B cell (primary cell): ENCODE measurements around the gene SLC25A21. TPM values are rescaled to one million over a fixed set of nuclear protein-coding genes. Genes with fewer than 3 reads are reported as not detected.

Source experiments
- ATAC-seq: fragments of 200-7000 bp; cut with Tn5 transposase; one replicate; pipeline ENCODE4 v1.10.0; 2021; ENCODE audit warnings: low read depth, mild to moderate bottlenecking, moderate number of reproducible peaks, moderate library complexity
- CTCF ChIA-PET: fragments of 350-600 bp; sonication (Branson Sonifier 250); formaldehyde crosslinking; loops from one replicate; lab custom pipeline; 2021; ENCODE audit warnings: antibody characterized with exemption, inconsistent platforms; lab: Charles Lee
- POLR2A ChIA-PET: fragments of 350-600 bp; sonication (Branson Sonifier 250); formaldehyde crosslinking; loops from one replicate; lab custom pipeline; 2021; ENCODE audit warnings: antibody characterized with exemption; lab: Charles Lee
- DNase-seq: peaks from one replicate; pipeline ENCODE4 v3.0.0; 2013
- H2AFZ ChIP-seq: 2 replicates; pipeline ENCODE4 v1.6.1; 2012; ENCODE audit warnings: mild to moderate bottlenecking, low read depth, low read length; ENCODE audit not compliant: insufficient read depth, poor library complexity, severe bottlenecking
- H3K27ac ChIP-seq, 2 donors: 1 replicate in 1 of 2; 2 replicates in 1 of 2; pipeline ENCODE4 v1.5.1; 2012 to 2013; ENCODE audit warnings: low read length in 2 of 2, mild to moderate bottlenecking in 2 of 2, moderate library complexity in 1 of 2
- H3K27me3 ChIP-seq, 4 experiments: fragments of 200-600 bp in 1 of 4; sonication (generic) in 1 of 4; replicated peaks in 1 of 4; 1 replicate in 2 of 4; 2 replicates in 2 of 4; pipeline versions ENCODE4 v1.6.1 to v1.7.0; 2013 to 2016; ENCODE audit warnings: low read length in 3 of 4, mild to moderate bottlenecking in 2 of 4, mixed read lengths in 1 of 4, moderate library complexity in 1 of 4; ENCODE audit not compliant: insufficient read depth in 4 of 4, control insufficient read depth in 3 of 4; ENCODE audit errors: control extremely low read depth in 1 of 4
- H3K36me3 ChIP-seq, 2 experiments: replicated peaks in 1 of 2; 1 replicate in 1 of 2; 2 replicates in 1 of 2; pipeline versions ENCODE4 v1.6.1 to v1.7.1; 2013; ENCODE audit warnings: low read length in 1 of 2; ENCODE audit not compliant: insufficient read depth in 2 of 2, control insufficient read depth in 1 of 2; ENCODE audit errors: control extremely low read depth in 1 of 2, extremely low read depth in 1 of 2
- H3K4me1 ChIP-seq, 2 donors: fragments of 200-600 bp in 1 of 2; sonication (generic) in 1 of 2; 1 replicate in 1 of 2; 2 replicates in 1 of 2; pipeline versions ENCODE4 v1.5.1 to v1.6.1; 2013 to 2017; ENCODE audit warnings: low read length in 2 of 2; ENCODE audit not compliant: control insufficient read depth in 2 of 2, insufficient read depth in 2 of 2
- H3K4me2 ChIP-seq: replicated peaks from 2 replicates; pipeline ENCODE3; 2012; ENCODE audit warnings: mild to moderate bottlenecking, low read depth, low read length; ENCODE audit not compliant: poor library complexity, severe bottlenecking
- H3K4me3 ChIP-seq, 5 experiments: fragments of 200-600 bp in 1 of 5; sonication (generic) in 1 of 5; 1 replicate in 3 of 5; 2 replicates in 2 of 5; pipeline versions ENCODE4 v1.5.1 to v1.7.0; 2011 to 2016; ENCODE audit warnings: low read length in 4 of 5, mild to moderate bottlenecking in 4 of 5, low read depth in 2 of 5, control low read depth in 1 of 5, moderate library complexity in 1 of 5; ENCODE audit not compliant: insufficient read depth in 1 of 5; ENCODE audit errors: control extremely low read depth in 1 of 5, extremely low read depth in 1 of 5
- H3K79me2 ChIP-seq: fragments of 200-600 bp; sonication (generic); one replicate; pipeline ENCODE4 v1.6.0; 2016; ENCODE audit warnings: low read length; ENCODE audit not compliant: control insufficient read depth, insufficient read depth
- H3K9ac ChIP-seq: fragments of 200-600 bp; sonication (generic); 2 replicates; pipeline ENCODE4 v1.6.1; 2017; ENCODE audit warnings: mild to moderate bottlenecking, low read length, moderate library complexity
- H3K9me3 ChIP-seq, 3 donors: one replicate each; pipeline versions ENCODE4 v1.6.1 to v1.7.1; 2013; ENCODE audit warnings: low read length in 2 of 3; ENCODE audit not compliant: control insufficient read depth in 2 of 3, insufficient read depth in 1 of 3; ENCODE audit errors: control extremely low read depth in 1 of 3
- H4K20me1 ChIP-seq: 2 replicates; pipeline ENCODE4 v1.6.0; 2012; ENCODE audit warnings: mild to moderate bottlenecking, low read length; ENCODE audit not compliant: insufficient read depth, control insufficient read depth, poor library complexity, severe bottlenecking
- H3K27ac Mint-ChIP-seq: one replicate; pipeline ENCODE4 v1.8.0; 2021; ENCODE audit warnings: mixed read lengths
- H3K27me3 Mint-ChIP-seq: one replicate; pipeline ENCODE4 v1.8.0; 2021; ENCODE audit warnings: mixed read lengths
- H3K4me1 Mint-ChIP-seq: one replicate; pipeline ENCODE4 v1.8.0; 2021; ENCODE audit warnings: mixed read lengths
- H3K4me3 Mint-ChIP-seq: one replicate; pipeline ENCODE4 v1.8.0; 2021; ENCODE audit warnings: mixed read lengths
- H3K9me3 Mint-ChIP-seq: one replicate; pipeline ENCODE4 v1.8.0; 2022; ENCODE audit warnings: mixed read lengths; ENCODE audit not compliant: insufficient read depth
- EZH2 ChIP-seq: IDR thresholded peaks from 2 replicates; pipeline ENCODE4 v1.6.1; 2012; ENCODE audit warnings: borderline replicate concordance, low read depth, mild to moderate bottlenecking, moderate library complexity, low read length; ENCODE audit not compliant: insufficient read depth, poor library complexity, severe bottlenecking
- WGBS: methylation state at CpG from one replicate; pipeline ENCODE4 v1.1.5; 2013; ENCODE audit warnings: missing lambda C conversion rate; ENCODE audit not compliant: insufficient coverage; 5-methylcytosine and 5-hydroxymethylcytosine counted together
- intact Hi-C: fragments of 100-400 bp; cut with micrococcal nuclease; formaldehyde crosslinking; loops from one replicate; pipeline ENCODE4 v1.10.0; 2022
- polyA plus RNA-seq: library from polyadenylated mRNA; depleted of rRNA; stranded (reverse); fragments of >200 nt; gene quantifications from 2 replicates; pipeline ENCODE4 v1.2.3, GENCODE V29; 2012
- total RNA-seq, 2 donors: library from RNA; stranded (reverse); fragments of 120-200 nt in 1 of 2; gene quantifications; 1 replicate in 1 of 2; 2 replicates in 1 of 2; pipeline versions ENCODE4 v1.2.3 to v1.2.4, GENCODE V29; 2013 to 2022
- TF ChIP-seq, protein P1 (sequence below): fragments of 200-600 bp; IDR thresholded peaks from one replicate; pipeline ENCODE4 v1.8.0; 2022; ENCODE audit warnings: antibody characterized with exemption, mild to moderate bottlenecking

The SLC25A21 gene
- total and polyA plus RNA-seq, 2 donors (not counting 1 experiment from before 2014, with no cell fraction given) = not detected

DNA sequence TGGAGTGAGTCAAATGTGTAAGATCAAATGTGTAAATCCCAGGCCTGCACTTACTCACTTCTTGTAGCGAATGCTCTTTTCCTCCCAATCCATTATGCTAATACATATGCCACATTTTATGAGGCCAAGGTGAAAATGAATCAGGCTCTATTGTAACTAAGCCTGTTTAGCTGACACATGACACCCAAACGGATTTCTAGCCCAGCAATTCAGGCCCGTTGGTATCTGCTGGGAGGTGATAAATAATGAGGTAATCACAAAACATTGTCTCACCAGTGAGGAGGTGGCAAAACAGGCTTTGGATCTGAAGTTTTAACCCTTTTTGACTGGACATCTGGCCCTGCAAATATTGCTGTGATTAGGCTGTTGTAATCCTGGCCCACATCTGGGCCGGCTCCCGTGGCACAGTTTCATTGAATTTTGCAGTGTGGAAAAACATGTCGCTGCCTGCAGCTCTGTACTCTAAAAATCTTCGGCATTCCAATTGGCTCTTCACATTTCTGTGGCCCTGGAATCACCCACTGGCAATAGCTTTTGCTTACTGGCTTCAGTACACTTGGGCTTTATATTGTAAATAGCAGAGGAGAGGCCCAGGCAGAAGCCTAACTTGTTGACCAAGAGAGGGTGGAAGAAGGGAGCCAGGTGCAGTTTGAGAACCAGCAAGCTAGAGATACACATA is 404.7 kb downstream of the SLC25A21 start:
- 69% methylated on average over 6 of the region's 7 CpGs for WGBS
- no peaks in the 10 kb centered on the region for H4K20me1 ChIP-seq
- H3K9me3 Mint-ChIP-seq = no peaks in the 10 kb centered on the region
- H3K27me3 Mint-ChIP-seq = no peaks in the 10 kb centered on the region
- intact Hi-C loops = no loop called here
- H3K79me2 ChIP-seq = no peaks in the 10 kb centered on the region
- H3K27me3 ChIP-seq = no peaks in the 10 kb centered on the region
- H3K9ac ChIP-seq = no peak overlapping the region
- TF ChIP-seq, protein P1, sequence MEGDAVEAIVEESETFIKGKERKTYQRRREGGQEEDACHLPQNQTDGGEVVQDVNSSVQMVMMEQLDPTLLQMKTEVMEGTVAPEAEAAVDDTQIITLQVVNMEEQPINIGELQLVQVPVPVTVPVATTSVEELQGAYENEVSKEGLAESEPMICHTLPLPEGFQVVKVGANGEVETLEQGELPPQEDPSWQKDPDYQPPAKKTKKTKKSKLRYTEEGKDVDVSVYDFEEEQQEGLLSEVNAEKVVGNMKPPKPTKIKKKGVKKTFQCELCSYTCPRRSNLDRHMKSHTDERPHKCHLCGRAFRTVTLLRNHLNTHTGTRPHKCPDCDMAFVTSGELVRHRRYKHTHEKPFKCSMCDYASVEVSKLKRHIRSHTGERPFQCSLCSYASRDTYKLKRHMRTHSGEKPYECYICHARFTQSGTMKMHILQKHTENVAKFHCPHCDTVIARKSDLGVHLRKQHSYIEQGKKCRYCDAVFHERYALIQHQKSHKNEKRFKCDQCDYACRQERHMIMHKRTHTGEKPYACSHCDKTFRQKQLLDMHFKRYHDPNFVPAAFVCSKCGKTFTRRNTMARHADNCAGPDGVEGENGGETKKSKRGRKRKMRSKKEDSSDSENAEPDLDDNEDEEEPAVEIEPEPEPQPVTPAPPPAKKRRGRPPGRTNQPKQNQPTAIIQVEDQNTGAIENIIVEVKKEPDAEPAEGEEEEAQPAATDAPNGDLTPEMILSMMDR = no peak
- no peak for TF ChIP-seq EZH2
- no peaks in the 10 kb centered on the region for H3K4me1 Mint-ChIP-seq
- H2AFZ ChIP-seq = no peak overlapping the region
- ChIA-PET CTCF (no interaction called here), POLR2A (no interaction called here)
- H3K4me1 ChIP-seq = no peaks in the 10 kb centered on the region
- H3K27ac Mint-ChIP-seq = no peak overlapping the region
- H3K36me3 ChIP-seq = no peaks in the 10 kb centered on the region
- H3K27ac ChIP-seq = no peak overlapping the region
- H3K4me3 ChIP-seq = no peak overlapping the region
- no peak for ATAC-seq
- H3K4me2 ChIP-seq = no peak overlapping the region
- H3K4me3 Mint-ChIP-seq = no peak overlapping the region
- no peak for DNase-seq
- no peaks in the 10 kb centered on the region for H3K9me3 ChIP-seq

DNA sequence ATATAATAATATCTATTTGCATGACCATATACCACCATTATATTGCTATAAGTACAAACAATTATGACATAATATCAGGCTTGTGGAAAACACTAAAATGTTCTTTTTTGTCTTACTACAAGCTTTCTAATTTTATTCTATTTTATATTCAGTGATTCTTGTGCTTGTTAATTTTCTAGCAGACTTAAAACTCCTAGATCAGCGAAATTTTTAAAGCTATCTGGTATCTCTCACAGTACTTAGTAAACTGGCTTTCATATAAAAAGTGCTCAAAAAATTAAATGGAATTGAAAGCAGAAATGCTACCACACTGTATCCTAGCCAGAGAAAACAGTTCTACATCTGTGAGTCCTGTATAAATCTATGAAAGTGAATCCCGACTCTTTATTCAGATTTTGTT is 405.4 kb downstream of the SLC25A21 start:
- H3K9me3 ChIP-seq = no peaks in the 10 kb centered on the region
- ChIA-PET CTCF (no interaction called here), POLR2A (no interaction called here)
- DNase-seq (no peak), ATAC-seq (no peak)
- Mint-ChIP-seq H3K4me1 (no peaks in the 10 kb centered on the region), H3K27me3 (no peaks in the 10 kb centered on the region), H3K27ac (no peak overlapping the region), H3K4me3 (no peak overlapping the region), H3K9me3 (no peaks in the 10 kb centered on the region)
- no peaks in the 10 kb centered on the region for H3K36me3 ChIP-seq
- no peaks in the 10 kb centered on the region for H4K20me1 ChIP-seq
- no peak overlapping the region for H3K27ac ChIP-seq
- H3K4me2 ChIP-seq = no peak overlapping the region
- H3K79me2 ChIP-seq = no peaks in the 10 kb centered on the region
- no peak overlapping the region for H2AFZ ChIP-seq
- no peak overlapping the region for H3K4me3 ChIP-seq
- H3K9ac ChIP-seq = no peak overlapping the region
- WGBS = no CpG with 5 or more reads among the region's 2 CpGs
- no peak for TF ChIP-seq EZH2
- TF ChIP-seq, protein P1 = no peak
- H3K27me3 ChIP-seq = no peaks in the 10 kb centered on the region
- H3K4me1 ChIP-seq = no peaks in the 10 kb centered on the region
- intact Hi-C loops = no loop called here
